Mucosa of stomach (tissue), 1 donor: ENCODE data around the gene GTF2F2.

Experiments used
- H3K27me3 ChIP-seq: one replicate; pipeline ENCODE4 v1.7.0; 2013; ENCODE audit warnings: mild to moderate bottlenecking, low read length; ENCODE audit not compliant: control insufficient read depth, insufficient read depth
- H3K36me3 ChIP-seq: one replicate; pipeline ENCODE4 v1.7.0; 2013; ENCODE audit warnings: low read length; ENCODE audit not compliant: control insufficient read depth, insufficient read depth
- H3K4me1 ChIP-seq: one replicate; pipeline ENCODE4 v1.7.0; 2013; ENCODE audit warnings: mild to moderate bottlenecking, low read length; ENCODE audit not compliant: control insufficient read depth, insufficient read depth
- H3K4me3 ChIP-seq: one replicate; pipeline ENCODE4 v1.7.0; 2013; ENCODE audit warnings: low read length
- H3K9ac ChIP-seq: one replicate; pipeline ENCODE4 v1.7.0; 2013; ENCODE audit warnings: mild to moderate bottlenecking, low read length, moderate library complexity
- H3K9me3 ChIP-seq: one replicate; pipeline ENCODE4 v1.7.0; 2013; ENCODE audit warnings: mild to moderate bottlenecking, low read length, moderate library complexity; ENCODE audit not compliant: control insufficient read depth
- donor health status: Pancreatic carcinoma.

Gene GTF2F2

GRCh38 chr13:45191874-45192273 is 71.6 kb downstream of the GTF2F2 start:
- Histone ChIP-seq H3K4me1 (no peaks in the 10 kb centered on the region), H3K36me3 (no peaks in the 10 kb centered on the region), H3K4me3 (no peak overlapping the region), H3K9ac (no peak overlapping the region), H3K27me3 (no peaks in the 10 kb centered on the region), H3K9me3 (no peaks in the 10 kb centered on the region)

DNA sequence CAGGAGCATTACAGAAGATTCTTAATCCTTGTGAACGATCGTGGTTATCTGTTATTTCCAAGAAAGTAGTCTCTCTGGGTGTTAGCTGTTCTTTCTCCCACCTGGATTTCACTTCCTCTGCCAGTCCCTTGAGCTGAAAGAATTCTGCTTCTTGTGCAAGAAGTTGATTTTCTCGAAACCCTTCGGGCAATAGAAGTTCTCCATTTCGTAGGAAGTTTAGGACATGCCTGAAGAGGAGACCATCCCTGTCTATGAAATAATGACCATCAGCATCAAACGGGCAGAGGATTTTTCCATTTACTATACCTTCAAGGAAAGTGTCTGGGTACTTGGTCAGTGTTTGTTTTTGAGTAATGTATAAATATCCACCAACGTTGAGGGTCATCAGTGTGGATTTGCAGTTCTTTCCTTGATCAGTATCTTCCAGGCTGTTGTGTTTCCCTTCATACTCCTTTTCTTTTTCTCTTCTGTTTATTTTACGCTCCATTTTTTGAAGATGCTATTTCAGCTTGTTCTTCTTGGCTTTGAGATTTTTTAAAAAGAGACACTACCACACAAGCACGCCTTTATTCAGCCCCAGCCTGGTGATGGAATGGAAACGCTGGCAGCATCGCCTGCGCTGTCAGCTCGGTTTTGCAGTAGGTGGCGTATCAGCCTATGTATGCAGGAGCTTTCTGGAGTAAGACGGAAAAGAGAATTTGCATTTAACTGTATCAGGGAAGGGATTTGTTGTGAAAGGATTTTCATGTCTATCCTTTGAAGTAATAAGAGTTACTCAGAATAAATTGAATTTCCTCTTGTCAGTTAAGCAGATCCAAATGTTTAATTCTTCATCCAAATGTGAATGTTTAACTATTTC is 74.0 kb downstream of the GTF2F2 start:
- no peaks in the 10 kb centered on the region for H3K36me3 ChIP-seq
- H3K27me3 ChIP-seq = no peaks in the 10 kb centered on the region
- no peaks in the 10 kb centered on the region for H3K4me1 ChIP-seq
- H3K9me3 ChIP-seq = no peaks in the 10 kb centered on the region
- no peak overlapping the region for H3K4me3 ChIP-seq
- no peak overlapping the region for H3K9ac ChIP-seq

GRCh38 chr13:45195421-45195820 is 75.1 kb downstream of the GTF2F2 start:
- Histone ChIP-seq H3K9ac (no peak overlapping the region), H3K4me1 (no peaks in the 10 kb centered on the region), H3K9me3 (no peaks in the 10 kb centered on the region), H3K27me3 (no peaks in the 10 kb centered on the region), H3K36me3 (no peaks in the 10 kb centered on the region), H3K4me3 (no peak overlapping the region)

GRCh38 chr13:45196096-45196495 is 75.8 kb downstream of the GTF2F2 start:
- Histone ChIP-seq H3K9ac (no peak overlapping the region), H3K4me3 (no peak overlapping the region), H3K27me3 (no peaks in the 10 kb centered on the region), H3K9me3 (no peaks in the 10 kb centered on the region), H3K36me3 (no peaks in the 10 kb centered on the region), H3K4me1 (no peaks in the 10 kb centered on the region)

- H3K36me3 ChIP-seq = no peaks in the 10 kb centered on the region
- no peaks in the 10 kb centered on the region for H3K4me1 ChIP-seq
- no peaks in the 10 kb centered on the region for H3K9me3 ChIP-seq
- H3K27me3 ChIP-seq = no peaks in the 10 kb centered on the region
- H3K9ac ChIP-seq = no peak overlapping the region
- no peak overlapping the region for H3K4me3 ChIP-seq
These were observed 76.3 kb downstream of the GTF2F2 start for GRCh38 chr13:45196622-45197021.

- no peaks in the 10 kb centered on the region for H3K4me1 ChIP-seq
- no peak overlapping the region for H3K4me3 ChIP-seq
- H3K27me3 ChIP-seq = no peaks in the 10 kb centered on the region
- no peaks in the 10 kb centered on the region for H3K9me3 ChIP-seq
- H3K36me3 ChIP-seq = no peaks in the 10 kb centered on the region
- H3K9ac ChIP-seq = no peak overlapping the region
These were observed 77.7 kb downstream of the GTF2F2 start for GRCh38 chr13:45198041-45198440.

GRCh38 chr13:45198924-45199323 is 78.6 kb downstream of the GTF2F2 start:
- Histone ChIP-seq H3K9ac (no peak overlapping the region), H3K36me3 (no peaks in the 10 kb centered on the region), H3K27me3 (no peaks in the 10 kb centered on the region), H3K4me3 (no peak overlapping the region), H3K4me1 (no peaks in the 10 kb centered on the region), H3K9me3 (no peaks in the 10 kb centered on the region)

- Histone ChIP-seq H3K36me3 (no peaks in the 10 kb centered on the region), H3K9me3 (no peaks in the 10 kb centered on the region), H3K27me3 (no peaks in the 10 kb centered on the region), H3K4me1 (no peaks in the 10 kb centered on the region), H3K9ac (no peak overlapping the region), H3K4me3 (no peak overlapping the region)
These were observed 79.4 kb downstream of the GTF2F2 start for GRCh38 chr13:45199711-45200110.

GRCh38 chr13:45200701-45201232 is 80.5 kb downstream of the GTF2F2 start, which contains the start of gene KCTD4:
KCTD4 (minus strand) TSS chr13:45201045; CDS start chr13:45194567, 6,478 bp downstream.
- Histone ChIP-seq H3K36me3 (no peaks in the 10 kb centered on the region), H3K27me3 (no peaks in the 10 kb centered on the region), H3K4me3 (no peak within 1 kb of the TSS), H3K9ac (no peak within 1 kb of the TSS), H3K4me1 (no peaks in the 10 kb centered on the region), H3K9me3 (no peaks in the 10 kb centered on the region)

- no peaks in the 10 kb centered on the region for H3K9me3 ChIP-seq
- no peaks in the 10 kb centered on the region for H3K36me3 ChIP-seq
- no peaks in the 10 kb centered on the region for H3K27me3 ChIP-seq
- peaks cover 6% of the 10 kb centered on the region for H3K4me1 ChIP-seq
- H3K4me3 ChIP-seq = no peak overlapping the region
- no peak overlapping the region for H3K9ac ChIP-seq
These were observed 84.8 kb downstream of the GTF2F2 start for GRCh38 chr13:45205124-45205523.

DNA sequence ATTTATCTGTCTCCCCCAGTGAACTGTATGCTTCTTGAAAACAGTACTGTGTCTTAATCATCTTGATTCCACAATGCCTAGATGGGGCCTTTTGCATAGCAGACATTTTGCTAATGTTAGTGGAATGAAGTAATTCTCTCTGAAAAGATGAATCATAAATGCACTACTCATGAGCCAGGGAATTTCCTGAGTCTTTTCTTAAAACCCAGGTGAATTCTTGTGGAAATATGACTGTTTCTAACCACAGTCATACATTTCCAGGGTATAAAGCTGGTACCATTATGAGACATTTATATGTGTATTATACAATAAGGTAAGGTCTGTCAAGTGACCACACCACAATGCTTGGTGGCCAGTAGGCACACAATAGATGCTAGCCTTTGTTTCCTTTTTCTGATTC is 86.0 kb downstream of the GTF2F2 start:
- Histone ChIP-seq H3K36me3 (no peaks in the 10 kb centered on the region), H3K4me1 (peaks cover 6% of the 10 kb centered on the region), H3K9ac (no peak overlapping the region), H3K4me3 (no peak overlapping the region), H3K27me3 (no peaks in the 10 kb centered on the region), H3K9me3 (no peaks in the 10 kb centered on the region)

GRCh38 chr13:45207319-45207718 is 87.0 kb downstream of the GTF2F2 start:
- H3K4me1 ChIP-seq = peaks cover 6% of the 10 kb centered on the region
- H3K4me3 ChIP-seq = no peak overlapping the region
- H3K36me3 ChIP-seq = no peaks in the 10 kb centered on the region
- H3K9ac ChIP-seq = no peak overlapping the region
- no peaks in the 10 kb centered on the region for H3K27me3 ChIP-seq
- H3K9me3 ChIP-seq = no peaks in the 10 kb centered on the region
